Activated CD8-positive, alpha-beta memory T cell treated with anti-CD3 and anti-CD28 coated beads, Interleukin-2, amount 50 U/mL, for 24 hours (primary cell): ENCODE data around the gene MAP4K1.
"Not testable (repeated sequence)": the region's sequence is repeated elsewhere in the genome, so short reads cannot be mapped to it uniquely, and the experiment has no call there.

Experiments used
- DNase-seq: peaks from one replicate; pipeline ENCODE4 v3.0.0-alpha.2; 2020; ENCODE audit errors: extremely low read depth

MAP4K1 gene

DNA sequence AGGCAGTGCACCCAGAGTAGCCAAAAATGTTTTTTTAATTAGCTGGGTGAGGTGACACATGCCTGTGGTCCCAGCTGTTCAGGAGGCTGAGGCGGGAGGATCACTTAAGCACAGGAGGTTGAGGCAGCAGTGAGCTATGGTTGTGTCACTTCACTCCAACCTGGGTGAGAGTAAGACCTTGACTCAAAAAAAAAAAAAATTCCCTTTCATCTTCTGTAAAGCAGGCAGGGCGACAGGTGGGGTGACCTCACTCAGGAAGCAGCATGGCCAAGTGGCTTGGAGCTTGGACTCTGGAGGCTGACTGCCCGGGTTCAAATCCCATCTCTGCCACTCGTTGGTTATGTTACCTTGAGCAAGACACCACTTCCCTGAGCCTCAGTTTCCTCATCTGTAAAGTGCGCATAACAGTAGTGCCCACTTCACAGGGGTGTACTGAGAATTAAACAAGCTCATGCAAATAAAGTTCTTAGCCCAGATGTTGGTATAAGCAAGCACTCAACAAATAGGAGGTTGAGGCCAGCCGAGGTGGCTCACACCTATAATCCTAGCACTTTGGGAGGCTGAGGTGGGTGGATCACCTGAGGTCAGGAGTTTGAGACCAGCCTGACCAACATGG lies 48.3 kb downstream of the MAP4K1 start:
- DNase-seq: no peak

DNA sequence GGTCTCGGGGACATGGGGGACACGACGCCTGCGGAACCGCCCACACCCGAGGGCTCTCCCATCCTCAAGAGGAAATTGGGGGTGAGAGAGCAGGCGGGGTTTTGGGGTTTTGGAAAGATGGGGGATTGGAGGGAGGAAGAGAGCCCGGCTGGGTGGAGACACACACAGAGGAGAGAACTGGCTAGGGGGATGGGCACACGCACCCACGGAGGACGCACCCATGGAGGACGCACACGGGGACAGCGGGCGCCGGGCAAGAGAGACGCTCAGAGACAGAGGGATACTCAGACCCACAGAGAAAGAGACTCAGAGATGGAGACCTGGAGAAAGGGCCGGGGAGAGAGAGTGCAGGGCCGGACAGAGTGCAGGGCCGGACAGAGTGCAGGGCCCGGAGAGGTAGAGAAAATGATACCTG lies 52.1 kb downstream of the MAP4K1 start:
- DNase-seq: no peak

DNA sequence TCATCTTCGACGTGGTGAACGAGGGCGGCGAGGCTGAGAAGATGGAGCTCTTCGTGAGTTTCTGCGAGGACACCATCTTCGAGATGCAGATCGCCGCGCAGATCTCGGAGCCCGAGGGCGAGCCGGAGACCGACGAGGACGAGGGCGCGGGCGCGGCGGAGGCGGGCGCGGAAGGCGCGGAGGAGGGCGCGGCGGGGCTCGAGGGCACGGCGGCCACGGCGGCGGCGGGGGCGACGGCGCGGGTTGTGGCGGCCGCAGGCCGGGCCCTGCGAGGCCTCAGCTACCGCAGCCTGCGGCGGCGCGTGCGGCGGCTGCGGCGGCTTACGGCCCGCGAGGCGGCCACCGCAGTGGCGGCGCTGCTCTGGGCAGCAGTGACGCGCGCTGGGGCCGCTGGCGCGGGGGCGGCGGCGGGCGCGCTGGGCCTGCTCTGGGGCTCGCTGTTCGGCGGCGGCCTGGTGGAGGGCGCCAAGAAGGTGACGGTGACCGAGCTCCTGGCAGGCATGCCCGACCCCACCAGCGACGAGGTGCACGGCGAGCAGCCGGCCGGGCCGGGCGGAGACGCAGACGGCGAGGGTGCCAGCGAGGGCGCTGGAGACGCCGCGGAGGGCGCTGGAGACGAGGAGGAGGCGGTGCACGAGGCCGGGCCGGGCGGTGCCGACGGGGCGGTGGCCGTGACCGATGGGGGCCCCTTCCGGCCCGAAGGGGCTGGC lies 52.6 kb downstream of the MAP4K1 start:
- DNase-seq: no peak

DNA sequence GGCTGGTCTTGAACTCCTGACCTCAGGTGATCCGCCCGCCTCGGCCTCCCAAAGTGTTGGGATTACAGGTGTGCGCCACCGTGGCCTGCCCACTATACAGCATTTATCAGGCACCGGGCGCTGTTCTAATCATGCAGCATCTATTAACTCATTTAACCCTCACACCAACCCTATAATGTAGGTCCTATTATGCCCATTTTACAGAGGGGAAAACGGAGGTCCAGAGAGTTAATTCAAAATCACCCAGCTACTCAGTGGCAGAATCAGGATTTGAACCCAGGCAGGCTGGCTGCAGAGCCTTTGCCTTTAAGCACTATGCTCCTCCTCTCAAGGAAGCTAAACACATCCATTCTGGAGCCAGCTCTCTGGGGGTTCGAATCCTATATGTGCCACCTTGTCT lies 54.3 kb downstream of the MAP4K1 start:
- DNase-seq: no peak

DNA sequence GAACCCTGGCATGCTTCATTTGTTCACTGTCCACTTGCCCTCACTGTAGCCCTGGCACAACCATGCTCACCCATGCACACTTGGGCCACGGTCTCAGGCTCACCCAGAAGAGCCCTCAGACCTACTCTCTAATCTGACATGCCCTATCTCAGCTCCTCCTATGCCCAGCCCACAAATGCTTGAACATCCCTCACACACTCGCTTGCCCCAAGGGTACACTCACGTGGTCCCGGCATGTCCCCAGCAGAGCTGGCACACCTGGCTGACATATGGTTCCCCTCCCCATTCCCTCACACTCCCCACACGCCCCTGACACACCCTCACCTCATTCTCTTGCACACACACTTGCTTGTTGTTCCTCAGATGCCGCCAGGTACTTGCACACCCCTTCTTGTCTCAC lies 55.7 kb downstream of the MAP4K1 start:
- DNase-seq: no peak

DNA sequence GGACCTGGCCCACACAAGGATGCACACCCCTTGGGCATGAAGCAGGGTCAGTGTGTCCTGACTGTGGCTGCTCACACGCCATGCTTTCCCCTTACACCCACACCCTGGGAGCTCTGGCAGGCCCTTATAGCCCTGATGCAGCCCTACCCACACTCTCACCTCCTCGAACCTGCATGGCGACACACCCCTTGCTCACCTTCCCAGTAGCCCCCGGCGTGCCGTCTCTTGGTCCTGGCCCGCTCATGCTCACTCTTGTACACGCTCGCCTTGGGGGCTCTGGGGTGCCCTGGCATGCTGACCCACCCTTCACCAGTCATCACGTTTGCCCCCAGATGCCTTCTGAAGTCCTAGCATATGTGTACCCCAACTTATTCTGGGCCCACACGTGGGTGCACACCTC lies 56.1 kb downstream of the MAP4K1 start:
- no peak for DNase-seq

DNA sequence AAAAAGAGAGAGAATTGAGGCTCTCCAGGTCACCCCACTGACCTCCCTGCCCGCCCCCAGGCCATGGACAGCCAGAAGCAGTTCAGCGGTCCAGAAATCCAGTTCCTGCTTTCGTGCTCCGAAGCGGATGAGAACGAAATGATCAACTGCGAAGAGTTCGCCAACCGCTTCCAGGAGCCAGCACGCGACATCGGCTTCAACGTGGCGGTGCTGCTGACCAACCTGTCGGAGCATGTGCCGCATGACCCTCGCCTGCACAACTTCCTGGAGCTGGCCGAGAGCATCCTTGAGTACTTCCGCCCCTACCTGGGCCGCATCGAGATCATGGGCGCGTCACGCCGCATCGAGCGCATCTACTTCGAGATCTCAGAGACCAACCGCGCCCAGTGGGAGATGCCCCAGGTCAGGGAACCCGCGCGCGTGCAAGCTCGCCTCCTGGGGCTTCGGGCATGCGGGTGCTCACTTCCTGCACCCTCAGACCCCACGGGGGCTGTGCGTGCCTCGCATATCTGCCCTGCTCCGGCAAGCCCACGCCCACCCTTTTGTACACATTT lies 56.6 kb downstream of the MAP4K1 start:
- DNase-seq: no peak

DNA sequence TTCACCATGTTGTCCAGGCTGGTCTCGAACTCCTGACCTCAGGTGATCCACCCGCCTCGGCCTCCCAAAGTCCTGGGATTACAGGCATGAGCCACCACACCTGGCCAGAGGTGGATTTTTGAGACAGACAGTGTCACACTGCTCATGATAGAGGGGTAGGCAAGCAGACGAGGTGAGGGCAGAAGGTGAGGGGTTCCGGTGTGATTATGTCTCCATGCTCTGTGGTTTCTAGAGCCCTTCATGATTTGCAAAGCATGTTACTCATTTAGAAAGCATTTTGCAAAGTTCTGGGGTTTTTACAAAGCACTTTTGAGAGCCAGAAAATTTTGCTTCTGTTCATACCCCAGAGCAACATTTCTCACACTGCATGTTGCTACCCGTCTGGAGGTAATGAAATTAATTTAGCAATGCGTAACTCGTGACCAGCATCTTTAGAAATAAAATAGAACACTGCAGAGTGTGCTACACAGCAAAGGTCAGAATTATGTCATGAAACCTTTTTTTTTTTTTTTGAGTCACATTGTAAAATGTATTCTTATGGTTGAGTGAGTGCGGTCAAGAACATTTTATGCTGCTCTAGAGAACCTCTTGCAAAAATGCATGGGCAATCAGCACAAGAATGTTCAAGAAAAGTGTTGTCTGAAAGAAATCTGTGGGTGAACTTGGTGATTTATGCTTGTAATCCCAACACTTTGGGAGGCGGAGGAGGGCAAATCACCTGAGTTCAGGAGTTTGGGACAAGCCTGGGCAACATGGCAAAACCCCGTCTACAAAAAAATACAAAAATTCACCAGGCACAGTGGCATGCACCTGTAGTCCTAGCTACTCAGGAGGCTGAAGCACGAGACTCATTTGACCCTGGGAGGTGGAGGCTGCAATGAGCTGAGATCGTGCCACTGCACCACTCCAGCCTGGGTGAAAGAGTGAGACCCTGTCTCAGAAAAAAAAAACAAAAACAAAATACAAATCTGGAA lies 58.0 kb downstream of the MAP4K1 start:
- no peak for DNase-seq

DNA sequence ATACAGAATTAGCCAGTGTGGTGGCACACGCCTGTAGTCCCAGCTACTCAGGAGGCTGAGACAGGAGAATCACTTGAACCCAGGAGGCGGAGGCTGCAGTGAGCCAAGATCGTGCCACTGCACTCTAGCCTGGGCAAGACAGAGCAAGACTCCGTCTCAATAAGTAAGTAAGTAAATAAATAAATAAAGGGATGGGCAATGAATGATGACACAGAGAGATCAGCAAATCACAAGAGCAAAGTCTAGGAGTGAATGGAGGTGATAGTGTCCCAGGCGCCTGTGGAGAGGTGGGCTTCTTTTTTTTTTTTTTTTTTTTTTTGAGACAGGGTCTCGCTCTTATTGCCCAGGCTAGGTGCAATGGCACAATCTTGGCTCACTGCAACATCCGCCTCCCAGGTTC lies 58.8 kb downstream of the MAP4K1 start:
- not testable (repeated sequence) for DNase-seq

DNA sequence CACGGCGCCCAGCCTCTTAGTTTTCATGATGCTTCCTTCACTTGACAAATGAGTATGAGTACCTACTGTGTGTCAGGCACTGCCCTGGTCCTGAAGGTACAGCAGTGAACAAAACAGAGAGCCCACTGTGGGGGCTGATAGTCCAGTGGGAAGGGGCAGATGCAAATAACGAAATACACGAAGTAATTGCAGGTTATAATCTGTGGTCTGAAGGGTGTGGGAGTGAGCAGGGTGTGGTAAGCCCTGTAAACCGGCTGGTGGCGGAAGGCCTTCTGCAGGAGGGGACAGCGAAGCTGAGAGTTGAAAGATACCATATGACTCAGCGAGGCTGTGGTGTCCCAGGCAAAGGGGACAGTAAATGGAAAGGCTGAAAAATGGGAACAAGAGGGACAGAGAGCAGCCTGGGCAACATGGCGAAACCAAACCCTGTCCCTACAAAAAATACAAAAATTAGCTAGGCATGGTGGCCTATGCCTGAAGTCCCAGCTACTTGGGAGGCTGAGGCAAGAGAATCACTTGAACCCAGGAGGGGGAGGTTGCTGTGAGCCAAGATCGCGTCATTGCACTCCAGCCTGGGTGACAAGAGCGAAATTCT lies 60.5 kb downstream of the MAP4K1 start:
- DNase-seq: no peak

DNA sequence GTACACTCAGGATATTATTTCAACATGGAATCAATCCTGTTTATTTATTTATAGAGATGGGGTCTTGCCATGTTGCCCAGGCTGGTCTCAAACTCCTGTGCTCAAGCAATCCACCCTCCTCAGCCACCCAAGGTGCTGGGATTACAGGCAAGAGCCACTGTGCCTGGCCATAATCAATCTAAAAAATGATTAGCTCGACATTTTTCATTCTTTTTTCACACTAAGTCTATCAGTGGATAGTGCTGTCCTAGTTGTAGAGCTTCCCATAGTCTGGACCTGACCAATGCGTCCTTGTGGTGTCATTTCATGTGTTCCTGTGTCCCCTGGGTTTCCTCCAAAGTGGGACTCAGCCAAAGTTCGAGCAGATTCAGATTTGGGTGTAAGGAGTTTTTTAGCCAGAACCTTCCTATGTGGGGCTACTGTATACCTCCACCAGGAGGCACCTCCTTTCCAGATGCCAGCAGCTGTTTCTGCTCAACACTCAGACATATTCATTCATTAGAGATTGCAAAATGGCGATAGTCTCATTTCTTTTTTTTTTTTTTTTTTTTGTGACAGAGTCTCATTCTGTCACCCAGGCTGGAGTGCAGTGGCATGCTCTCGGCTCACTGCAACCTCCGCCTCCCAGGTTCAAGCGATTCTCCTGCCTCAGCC lies 61.1 kb downstream of the MAP4K1 start:
- DNase-seq: no peak

DNA sequence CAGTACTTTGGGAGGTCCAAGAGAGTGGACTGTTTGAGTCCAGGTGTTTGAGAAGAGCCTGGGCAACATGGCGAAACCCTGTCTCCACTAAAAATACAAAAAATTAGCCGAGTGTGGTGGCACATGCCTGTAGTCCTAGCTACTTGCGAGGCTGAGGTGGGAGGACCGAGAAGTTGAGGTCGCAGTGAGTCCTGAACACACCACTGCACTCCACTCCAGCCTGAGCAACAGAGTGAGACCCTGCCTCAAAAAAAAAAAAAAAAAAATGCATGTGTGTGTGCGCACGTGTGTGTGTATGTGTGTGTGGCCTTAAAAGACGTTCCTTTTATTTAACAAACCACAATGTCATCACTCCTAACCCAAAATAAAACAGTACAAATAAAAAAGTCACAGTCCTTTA lies 62.6 kb downstream of the MAP4K1 start:
- DNase-seq: no peak

DNA sequence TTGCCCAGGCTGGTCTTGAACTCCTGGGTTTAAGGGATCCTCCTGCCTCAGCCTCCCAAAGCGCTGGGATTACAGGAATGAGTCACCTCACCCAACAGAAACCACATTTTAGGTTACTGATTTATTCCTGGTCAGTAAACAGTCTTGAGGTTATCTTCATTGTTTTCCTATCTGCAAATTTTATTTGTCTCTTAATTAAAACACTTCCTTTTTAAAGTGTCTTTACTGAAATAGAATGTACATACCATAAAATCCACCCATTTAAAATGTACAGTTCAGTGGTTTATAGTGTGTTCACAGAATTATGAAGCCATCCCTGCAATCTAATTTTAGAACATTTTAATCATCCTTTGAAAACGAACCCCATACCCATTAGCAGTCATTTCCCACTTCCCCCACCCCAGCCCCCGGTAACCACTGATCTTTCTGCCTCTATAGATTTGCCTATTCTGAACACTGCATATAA lies 63.0 kb downstream of the MAP4K1 start:
- DNase-seq: no peak

DNA sequence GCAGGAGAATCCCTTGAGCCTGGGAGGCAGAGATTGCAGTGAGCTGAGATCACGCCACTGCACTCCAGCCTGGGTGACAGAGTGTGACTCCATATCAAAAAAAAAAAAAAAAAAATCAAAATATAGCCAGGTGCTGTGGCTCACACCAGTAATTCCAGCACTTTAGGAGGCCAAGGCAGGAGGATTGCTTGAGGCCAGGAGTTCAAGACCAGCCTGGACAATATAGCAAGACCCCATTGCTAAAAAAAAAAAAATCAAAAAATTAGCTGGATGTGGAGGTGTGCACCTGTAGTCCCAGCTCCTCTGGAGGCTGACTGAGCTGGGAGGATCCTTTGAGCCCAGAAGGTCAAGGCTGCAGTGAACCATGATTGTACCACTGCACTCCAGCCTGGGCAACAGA lies 64.5 kb downstream of the MAP4K1 start:
- DNase-seq: not testable (repeated sequence)

DNA sequence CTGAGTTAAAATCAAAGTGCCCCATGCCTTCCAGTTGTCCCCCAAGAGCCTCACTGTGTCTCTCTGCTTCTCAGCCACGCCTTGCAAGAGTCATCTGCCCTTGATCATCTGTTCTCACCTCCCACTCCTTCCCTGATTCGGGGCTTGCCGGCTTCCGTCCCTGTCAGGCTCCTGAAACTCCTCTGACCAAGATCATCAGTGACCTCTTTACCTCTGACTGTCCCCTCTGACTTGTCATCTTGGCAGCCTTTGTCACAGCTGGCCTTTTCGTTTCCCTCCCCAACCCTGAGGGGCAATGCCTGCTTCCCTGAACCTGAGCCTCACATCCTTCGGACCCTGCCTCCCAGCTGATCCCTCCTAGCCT lies 66.3 kb downstream of the MAP4K1 start:
- peak; percentile 39 for DNase-seq

DNA sequence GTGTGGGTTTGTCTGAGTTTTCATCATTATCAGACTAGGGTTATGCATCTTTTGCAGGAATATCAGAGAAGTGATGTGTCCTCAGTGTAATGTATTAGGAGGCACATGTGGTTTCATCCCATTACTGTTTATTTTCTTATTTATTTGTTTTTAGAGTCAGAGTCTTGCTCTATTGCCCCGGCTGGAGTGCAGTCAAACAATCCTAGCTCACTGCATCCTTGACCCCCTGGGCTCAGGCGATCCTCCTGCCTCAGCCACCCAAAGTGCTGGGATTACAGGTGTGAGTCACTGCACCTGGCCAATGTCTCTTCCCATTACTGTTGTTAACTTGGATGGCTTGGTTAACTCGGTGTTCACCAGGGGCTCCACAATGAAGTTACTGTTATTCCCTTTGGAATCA lies 67.4 kb downstream of the MAP4K1 start:
- DNase-seq: no peak

DNA sequence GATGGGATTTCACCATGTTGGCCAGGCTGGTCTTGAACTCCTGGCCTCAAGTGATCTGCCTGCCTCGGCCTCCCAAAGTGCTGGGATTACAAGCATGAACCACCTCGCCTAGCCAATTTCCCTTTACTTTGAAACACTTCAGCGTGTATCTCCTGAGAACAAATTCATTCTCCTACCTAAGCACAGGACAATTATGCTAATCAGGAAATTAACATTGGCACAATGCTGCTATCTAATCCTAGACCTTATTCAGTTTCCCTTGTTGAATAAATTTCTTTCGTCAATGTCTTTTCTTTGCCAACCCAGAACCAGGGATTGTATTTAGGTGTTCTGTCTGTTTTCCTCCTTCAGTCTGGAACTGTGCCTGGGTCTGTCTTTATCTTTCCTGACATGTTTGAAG lies 67.8 kb downstream of the MAP4K1 start:
- DNase-seq: no peak

DNA sequence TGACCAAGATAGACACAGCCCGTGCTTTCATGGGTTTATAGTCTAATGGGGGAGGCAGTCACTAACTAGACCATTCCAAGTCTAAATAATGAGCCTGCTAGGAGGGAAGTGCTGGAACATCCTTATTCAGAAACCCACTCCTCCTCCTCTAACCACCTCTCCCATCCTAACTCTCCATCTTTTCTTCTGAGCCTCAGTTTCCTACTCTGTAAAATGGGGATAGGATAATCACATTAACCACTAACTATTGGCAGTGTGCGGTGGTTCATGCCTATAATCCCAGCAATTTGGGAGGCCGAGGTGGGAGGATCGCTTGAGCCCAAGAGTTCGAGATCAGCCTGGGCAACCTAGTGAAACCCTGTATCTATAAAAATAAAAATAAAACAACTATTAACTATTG lies 68.7 kb downstream of the MAP4K1 start:
- DNase-seq: no peak

DNA sequence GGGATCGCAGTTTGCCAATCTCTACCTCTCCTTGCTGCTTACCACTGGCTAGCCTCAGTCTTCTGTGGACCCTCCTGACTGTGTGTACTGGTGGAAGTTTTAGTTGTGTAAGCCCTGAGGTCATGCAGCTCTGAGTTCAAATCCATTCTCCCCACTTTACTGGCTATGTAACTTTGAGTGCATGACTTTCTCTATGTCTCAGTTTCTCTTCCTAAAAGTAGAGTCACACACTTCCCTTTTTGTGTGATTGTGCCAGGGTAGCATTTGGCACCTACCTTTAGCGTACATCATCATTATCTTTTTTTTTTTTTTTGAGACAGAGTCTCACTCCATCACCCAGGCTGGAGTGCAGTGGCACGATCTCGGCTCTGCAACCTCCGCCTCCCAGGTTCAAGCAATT lies 70.3 kb downstream of the MAP4K1 start:
- no peak for DNase-seq

DNA sequence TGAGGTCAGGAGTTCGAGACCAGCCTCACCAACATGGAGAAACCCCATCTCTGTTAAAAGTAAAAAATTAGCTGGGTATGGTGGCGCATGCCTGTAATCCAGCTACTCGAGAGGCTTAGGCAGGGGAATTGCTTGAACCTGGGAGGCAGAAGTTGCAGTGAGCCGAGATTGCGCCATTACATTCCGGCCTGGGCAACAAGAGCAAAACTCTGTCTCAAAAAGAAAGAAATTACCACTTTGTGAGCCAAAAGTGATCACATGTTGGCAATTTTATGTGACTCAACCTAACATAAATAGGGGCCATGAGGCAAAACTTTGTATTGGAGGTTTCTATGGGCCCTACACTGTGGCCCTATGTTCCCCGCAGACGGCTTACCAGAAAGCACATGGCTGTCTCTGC lies 72.2 kb downstream of the MAP4K1 start:
- DNase-seq: no peak

DNA sequence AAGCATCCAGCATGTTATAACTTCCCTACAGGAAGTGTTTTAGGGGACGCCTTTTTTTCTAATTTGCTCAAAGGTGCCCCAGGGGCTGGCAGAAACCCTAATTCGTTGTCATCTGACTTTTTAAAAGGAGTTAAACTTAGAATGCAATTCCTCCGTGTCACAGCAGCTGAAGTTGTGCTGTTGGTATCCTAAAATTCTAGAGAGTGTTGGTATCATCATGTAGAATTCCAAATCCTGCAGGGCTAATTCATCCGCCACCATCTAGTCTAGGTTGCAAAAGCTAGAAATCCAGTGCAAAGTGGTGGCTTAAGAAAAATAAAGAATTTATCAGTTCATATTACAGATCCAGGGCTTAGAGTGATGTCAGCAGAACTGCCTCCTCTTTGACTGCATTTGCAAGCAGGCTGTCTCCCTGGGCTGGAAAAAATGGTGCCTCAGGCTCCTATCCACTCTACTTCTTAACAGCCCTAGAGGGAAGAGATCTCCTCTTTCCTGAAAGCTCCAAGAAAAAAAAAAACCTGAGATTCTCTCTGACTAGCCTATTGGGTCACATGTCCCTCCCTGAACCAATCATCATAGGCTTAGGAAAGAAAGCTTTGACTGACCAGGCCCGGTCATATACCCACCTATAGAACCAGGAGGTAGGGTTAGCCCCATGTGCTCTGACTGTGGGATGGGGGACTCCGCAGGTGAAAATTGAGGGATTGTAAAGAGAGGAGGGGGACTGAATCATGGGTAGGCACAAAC lies 73.0 kb downstream of the MAP4K1 start:
- DNase-seq: no peak
